GM12873 (cell line): ENCODE measurements around the gene SLC7A10.

ENCODE experiments used
- TF ChIP-seq, protein P1 (sequence below): IDR thresholded peaks from 2 replicates; pipeline ENCODE4 v1.5.1; 2012; ENCODE audit warnings: low read depth, mild to moderate bottlenecking, moderate library complexity, low read length, control low read depth; ENCODE audit not compliant: insufficient read depth; ENCODE audit errors: missing control alignments

SLC7A10 gene

DNA sequence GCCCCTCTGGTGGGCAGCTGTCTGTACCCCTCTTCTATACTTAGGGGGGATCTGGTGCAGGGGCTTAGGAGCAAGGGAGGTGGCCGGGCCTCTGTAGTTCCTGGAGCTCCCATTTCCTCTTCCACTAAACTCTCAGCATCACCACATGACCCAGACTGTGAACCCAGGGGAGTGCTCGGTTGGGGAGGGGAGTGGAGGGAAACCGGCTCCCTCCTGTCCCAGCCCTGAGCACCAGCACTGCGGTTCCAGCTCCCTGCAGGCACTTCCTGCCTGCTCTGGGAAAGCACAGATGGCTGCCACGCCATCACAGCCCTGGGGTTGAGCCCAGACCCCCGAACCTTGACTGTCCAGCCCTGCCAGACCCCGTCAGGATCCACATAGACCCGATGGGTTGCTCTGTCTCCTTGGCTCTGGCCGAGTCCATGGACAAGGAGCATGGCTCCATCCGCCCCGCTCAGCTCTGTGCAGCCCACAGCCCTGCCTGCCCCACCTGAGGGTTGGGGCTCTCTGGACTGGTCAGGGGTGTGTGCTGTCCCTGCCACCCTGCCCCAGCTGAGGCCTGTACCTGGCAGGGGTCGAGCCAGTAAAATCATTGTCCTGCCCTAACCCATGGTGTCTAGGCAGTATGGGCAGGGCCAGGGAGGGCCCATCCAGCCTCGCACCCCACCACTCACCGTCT lies 36.0 kb upstream of the SLC7A10 start:
- TF ChIP-seq, protein P1, sequence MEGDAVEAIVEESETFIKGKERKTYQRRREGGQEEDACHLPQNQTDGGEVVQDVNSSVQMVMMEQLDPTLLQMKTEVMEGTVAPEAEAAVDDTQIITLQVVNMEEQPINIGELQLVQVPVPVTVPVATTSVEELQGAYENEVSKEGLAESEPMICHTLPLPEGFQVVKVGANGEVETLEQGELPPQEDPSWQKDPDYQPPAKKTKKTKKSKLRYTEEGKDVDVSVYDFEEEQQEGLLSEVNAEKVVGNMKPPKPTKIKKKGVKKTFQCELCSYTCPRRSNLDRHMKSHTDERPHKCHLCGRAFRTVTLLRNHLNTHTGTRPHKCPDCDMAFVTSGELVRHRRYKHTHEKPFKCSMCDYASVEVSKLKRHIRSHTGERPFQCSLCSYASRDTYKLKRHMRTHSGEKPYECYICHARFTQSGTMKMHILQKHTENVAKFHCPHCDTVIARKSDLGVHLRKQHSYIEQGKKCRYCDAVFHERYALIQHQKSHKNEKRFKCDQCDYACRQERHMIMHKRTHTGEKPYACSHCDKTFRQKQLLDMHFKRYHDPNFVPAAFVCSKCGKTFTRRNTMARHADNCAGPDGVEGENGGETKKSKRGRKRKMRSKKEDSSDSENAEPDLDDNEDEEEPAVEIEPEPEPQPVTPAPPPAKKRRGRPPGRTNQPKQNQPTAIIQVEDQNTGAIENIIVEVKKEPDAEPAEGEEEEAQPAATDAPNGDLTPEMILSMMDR = no peak

DNA sequence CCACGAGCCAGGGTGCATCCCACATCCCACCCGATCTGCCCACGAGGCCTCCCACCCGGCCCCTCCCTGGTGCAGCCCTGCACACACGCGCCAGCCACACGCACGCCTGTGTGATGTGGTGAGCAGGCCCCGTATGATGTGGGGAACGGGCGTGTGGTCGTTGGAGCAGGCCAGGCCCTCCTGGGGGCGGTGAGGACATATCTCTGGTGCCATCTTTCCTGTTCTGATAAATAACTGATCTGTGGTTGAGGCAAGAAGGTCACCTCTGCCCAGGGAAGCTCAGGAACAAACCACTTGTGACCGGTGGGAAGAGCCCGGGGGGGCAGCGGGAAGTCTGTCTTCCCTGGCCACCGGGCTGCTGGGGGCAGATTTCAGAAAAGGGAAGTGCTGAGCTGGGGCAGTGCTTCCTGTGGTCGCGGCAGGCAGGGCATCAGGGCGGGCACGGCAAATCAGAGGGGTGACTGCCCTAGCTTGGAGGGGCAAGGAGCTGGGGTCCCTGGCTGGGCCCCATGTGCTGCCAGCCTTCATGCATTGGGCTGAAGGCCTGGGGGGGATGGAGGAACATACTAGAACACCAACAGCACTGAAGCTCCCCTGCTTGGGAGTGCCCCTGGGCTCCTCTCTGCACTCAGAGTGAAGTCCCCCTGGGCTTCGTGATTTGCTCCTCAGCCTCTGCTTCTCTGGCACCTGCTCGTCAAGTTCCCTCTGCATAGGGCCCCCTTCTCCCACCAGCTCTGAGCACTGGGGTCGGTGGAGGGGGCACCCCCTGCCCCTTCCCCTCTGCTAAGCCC lies 35.2 kb upstream of the SLC7A10 start:
- TF ChIP-seq, protein P1 = no peak

DNA sequence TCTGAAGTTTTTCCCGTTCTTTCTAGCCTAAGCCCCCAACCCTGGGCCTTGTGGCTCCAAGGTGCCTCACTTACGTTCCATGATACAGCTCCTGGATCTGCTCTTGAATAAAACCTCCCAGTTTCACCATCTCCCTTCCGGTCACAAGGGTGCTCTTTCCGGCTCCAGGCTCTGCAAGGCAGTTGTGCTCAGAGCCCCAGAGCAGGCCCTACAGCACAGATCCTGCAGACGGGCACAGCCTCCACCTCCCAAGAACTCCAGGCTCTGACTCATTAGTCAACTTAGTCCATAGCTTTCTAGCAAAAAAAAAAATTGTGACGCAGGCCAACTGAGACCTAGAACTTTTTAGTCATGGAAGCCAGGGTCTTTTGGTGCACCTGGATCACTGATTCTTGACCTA lies 33.9 kb upstream of the SLC7A10 start:
- TF ChIP-seq, protein P1 = no peak

DNA sequence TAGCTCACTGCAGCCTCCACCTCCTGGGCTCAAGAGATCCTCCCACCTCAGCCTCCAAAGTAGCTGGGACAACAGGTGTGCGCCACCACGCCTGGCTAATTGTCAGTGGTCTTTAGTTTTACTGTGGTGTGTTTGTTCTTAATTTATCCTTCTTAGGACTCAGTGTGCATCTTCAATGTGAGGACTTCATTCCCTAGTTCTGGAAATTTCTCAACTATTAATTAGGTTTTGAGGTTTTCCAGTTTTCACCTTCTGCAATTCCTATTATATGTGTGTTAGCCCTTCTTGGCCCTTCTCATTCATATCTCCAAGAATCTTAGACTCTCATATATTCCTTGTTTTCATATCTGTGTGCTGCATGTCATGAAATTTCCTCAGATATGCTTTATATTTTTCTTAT lies 32.2 kb upstream of the SLC7A10 start:
- TF ChIP-seq, protein P1 = no peak

DNA sequence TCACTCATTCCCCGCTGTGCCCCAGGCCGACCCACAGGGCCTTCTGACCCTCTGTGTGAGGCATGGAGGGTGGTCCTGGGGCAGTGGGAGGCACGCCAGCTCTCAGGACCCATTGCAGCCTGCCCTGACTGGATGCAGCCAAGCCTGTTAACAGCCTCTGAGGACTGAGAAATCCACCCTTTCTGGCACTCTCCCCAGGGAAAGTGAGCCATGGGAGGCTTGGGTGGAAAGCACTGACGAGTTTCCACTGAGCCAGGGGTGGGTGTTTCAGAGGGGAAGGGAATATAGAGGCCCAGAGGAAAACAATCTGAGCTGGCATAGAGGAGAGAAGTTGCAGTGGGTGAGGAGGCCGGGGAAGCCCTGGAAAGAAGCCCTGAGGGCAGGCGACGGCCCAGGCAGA lies 30.6 kb upstream of the SLC7A10 start:
- TF ChIP-seq, protein P1 = no peak

DNA sequence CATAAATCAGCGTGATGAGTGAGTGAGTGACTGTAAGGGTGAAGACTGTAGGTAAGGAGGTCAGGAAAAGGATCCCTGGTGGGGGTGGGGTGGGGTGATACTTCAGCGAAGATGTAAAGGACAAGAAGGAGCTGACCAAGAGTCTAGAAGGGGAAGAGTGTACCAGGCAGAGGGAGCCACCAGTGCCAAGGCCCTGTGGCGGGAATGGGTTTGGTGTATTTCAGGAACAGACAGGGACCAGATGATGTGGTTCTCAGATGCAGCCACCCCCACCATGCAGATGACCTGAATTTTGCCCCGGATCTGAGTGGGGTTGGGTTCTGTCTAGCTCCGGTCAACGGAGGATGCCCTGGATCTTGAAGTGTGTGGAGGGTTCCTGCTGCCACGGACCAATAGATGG lies 30.1 kb upstream of the SLC7A10 start:
- TF ChIP-seq, protein P1 = no peak

DNA sequence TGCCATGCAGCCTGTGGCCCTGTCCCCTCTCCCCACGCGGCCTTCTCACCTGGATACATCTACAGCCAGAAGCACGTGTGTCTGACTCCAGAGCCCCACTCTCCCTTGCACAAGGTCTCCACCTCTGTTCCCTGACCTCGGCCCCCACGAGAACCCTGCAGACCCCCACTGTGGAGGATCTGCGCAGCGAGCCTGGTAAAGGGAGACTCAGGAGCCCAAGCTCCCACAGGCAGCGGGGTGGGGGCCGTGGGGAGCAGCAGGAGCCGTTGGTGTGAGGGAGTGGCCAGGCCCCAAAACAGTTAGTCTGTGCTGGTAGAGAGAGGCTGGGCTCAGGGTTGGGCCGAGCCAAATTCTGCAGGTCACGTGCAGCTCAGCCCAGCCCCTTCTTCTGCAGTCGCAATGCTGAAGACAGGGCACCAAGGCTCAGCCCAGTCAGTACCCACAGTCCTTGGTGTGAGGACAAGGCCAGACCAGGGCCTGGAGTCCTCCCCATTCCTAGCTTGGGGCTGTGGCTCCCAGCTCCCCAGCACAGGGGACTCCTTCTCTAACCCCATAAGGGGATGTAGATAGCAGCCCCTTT lies 28.7 kb upstream of the SLC7A10 start:
- TF ChIP-seq, protein P1 = no peak
